Erythroblast (primary cell): ENCODE data around the gene TTC28.

Experiments
- GATA1 ChIP-seq: IDR thresholded peaks from 2 replicates; pipeline ENCODE4 v1.6.1; 2011; ENCODE audit warnings: low read depth, mild to moderate bottlenecking, control low read depth, low read length, moderate library complexity
- POLR2A ChIP-seq: IDR thresholded peaks from 2 replicates; pipeline ENCODE4 v1.6.1; 2011; ENCODE audit warnings: mild to moderate bottlenecking, low read length

- TF ChIP-seq POLR2A (no peak), GATA1 (no peak)
Observed at GRCh38 chr22:28604966-28605761, 74.5 kb downstream of the TTC28 start.
